Prostate gland (tissue), 2 donors: Measurements from ENCODE around the gene HAUS3. TPM values are rescaled to one million over a fixed set of nuclear protein-coding genes. Genes with fewer than 3 reads are reported as not detected.

Experiments
- DNase-seq: peaks from one replicate; pipeline ENCODE4 v3.0.0-alpha.2; 2019; ENCODE audit warnings: low spot score
- H3K27ac ChIP-seq, 2 donors: fragments of 200-600 bp; sonication (generic); 2 replicates each; pipeline ENCODE4 v1.5.1; 2017 to 2019
- H3K27me3 ChIP-seq: fragments of 200-600 bp; sonication (generic); replicated peaks from 2 replicates; pipeline ENCODE4 v1.5.1; 2019; ENCODE audit not compliant: insufficient read depth
- H3K36me3 ChIP-seq, 2 donors: fragments of 200-600 bp; sonication (generic); 1 replicate in 1 of 2; 2 replicates in 1 of 2; pipeline versions ENCODE4 v1.5.1 to v1.8.1; 2017 to 2019
- H3K4me1 ChIP-seq: fragments of 200-600 bp; sonication (generic); replicated peaks from 2 replicates; pipeline ENCODE4 v1.5.1; 2019
- H3K4me3 ChIP-seq, 2 donors: fragments of 200-600 bp; sonication (generic); 2 replicates each; pipeline ENCODE4 v1.5.1; 2017 to 2019
- H3K9me3 ChIP-seq: fragments of 200-600 bp; sonication (generic); 2 replicates; pipeline ENCODE4 v1.5.1; 2017
- POLR2A ChIP-seq: fragments of 450-650 bp; IDR thresholded peaks from one replicate; pipeline ENCODE4 v1.6.1; 2016; ENCODE audit warnings: antibody characterized with exemption, mild to moderate bottlenecking
- POLR2AphosphoS5 ChIP-seq: sonication (generic); formaldehyde crosslinking; IDR thresholded peaks from one replicate; pipeline ENCODE4 v1.6.1; 2017; ENCODE audit warnings: antibody characterized with exemption
- WGBS: methylation state at CpG from one replicate; pipeline ENCODE4 v1.1.5; 2018; 5-methylcytosine and 5-hydroxymethylcytosine counted together
- intact Hi-C: fragments of 100-400 bp; cut with DNase I; formaldehyde crosslinking; loops from one replicate; pipeline ENCODE4 v1.14.2; 2022
- total RNA-seq, 2 donors: library from RNA; depleted of rRNA; stranded (reverse); fragments of >200 nt; gene quantifications; one replicate each; pipeline ENCODE4 v1.1.0, GENCODE V29; 2016
- TF ChIP-seq, protein P1 (sequence below), 4 experiments: fragments of 200-600 bp in 2 of 4; fragments of 450-650 bp in 2 of 4; sonication (generic) in 2 of 4; IDR thresholded peaks; 1 replicate in 3 of 4; 2 replicates in 1 of 4; pipeline ENCODE4 v1.5.1; 2016 to 2019; ENCODE audit warnings: antibody characterized with exemption in 4 of 4, mild to moderate bottlenecking in 2 of 4, moderate library complexity in 2 of 4

The HAUS3 gene
- total RNA-seq, 2 donors from 2014 or later: 21.1 to 24.2 TPM

DNA sequence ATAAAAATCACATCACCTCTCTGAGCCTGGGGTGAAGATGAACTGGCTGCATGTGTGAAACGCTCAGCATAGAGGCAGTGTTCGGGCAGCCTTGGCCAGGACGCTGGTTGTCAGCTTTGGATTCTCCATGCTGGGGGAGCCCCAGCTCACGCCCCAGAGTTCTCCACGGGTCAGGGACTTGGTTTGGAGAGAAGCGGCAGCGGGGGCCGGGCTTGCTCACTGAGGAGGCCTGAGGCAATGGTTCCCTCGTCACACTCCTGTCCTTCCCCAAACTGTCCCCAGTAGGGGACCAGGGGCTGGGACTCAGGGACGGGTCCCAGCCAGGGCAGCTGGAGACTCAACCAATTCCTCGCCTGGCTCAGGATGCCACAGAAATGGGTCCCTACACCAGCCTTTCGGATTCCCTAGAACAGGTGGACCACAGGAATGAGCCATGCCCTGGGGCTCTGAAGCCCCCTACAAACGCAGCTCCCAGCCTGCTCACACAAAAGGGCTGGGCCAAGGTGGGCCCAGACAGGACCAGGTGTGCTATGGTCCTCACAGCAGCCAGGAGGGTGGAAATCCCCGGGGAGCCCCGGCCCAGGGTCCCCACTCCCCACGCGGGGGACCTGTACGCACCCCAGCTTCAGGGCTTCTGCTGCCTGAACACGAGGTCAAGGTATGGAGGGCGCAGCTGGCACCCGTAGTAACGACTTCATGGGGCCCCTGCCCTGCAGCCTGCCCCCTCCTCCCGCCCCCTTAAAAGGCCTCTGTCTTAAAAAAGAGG lies 18.6 kb upstream of the HAUS3 start:
- WGBS: 24% methylated on average over 14 of the region's 23 CpGs
- Histone ChIP-seq H3K9me3 (no peaks in the 10 kb centered on the region), H3K4me3 (peak overlapping the region; percentile 88 to 93), H3K27ac (peak overlapping the region; percentile 92 to 94), H3K4me1 (peaks cover 43% of the 10 kb centered on the region), H3K36me3 (peaks cover 0 to 4% of the 10 kb centered on the region in 2 donors), H3K27me3 (no peaks in the 10 kb centered on the region)
- TF ChIP-seq POLR2A (no peak), POLR2AphosphoS5 (no peak)
- TF ChIP-seq, protein P1, sequence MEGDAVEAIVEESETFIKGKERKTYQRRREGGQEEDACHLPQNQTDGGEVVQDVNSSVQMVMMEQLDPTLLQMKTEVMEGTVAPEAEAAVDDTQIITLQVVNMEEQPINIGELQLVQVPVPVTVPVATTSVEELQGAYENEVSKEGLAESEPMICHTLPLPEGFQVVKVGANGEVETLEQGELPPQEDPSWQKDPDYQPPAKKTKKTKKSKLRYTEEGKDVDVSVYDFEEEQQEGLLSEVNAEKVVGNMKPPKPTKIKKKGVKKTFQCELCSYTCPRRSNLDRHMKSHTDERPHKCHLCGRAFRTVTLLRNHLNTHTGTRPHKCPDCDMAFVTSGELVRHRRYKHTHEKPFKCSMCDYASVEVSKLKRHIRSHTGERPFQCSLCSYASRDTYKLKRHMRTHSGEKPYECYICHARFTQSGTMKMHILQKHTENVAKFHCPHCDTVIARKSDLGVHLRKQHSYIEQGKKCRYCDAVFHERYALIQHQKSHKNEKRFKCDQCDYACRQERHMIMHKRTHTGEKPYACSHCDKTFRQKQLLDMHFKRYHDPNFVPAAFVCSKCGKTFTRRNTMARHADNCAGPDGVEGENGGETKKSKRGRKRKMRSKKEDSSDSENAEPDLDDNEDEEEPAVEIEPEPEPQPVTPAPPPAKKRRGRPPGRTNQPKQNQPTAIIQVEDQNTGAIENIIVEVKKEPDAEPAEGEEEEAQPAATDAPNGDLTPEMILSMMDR (IDR thresholded peaks at IDR 0.05): no peak
- intact Hi-C loops: loop anchor here (10.0 kb wide), 3 partner anchors 154 to 674 kb away; partner anchors contain the start of genes CFAP99, FAM193A and ZFYVE28
- DNase-seq: no peak

DNA sequence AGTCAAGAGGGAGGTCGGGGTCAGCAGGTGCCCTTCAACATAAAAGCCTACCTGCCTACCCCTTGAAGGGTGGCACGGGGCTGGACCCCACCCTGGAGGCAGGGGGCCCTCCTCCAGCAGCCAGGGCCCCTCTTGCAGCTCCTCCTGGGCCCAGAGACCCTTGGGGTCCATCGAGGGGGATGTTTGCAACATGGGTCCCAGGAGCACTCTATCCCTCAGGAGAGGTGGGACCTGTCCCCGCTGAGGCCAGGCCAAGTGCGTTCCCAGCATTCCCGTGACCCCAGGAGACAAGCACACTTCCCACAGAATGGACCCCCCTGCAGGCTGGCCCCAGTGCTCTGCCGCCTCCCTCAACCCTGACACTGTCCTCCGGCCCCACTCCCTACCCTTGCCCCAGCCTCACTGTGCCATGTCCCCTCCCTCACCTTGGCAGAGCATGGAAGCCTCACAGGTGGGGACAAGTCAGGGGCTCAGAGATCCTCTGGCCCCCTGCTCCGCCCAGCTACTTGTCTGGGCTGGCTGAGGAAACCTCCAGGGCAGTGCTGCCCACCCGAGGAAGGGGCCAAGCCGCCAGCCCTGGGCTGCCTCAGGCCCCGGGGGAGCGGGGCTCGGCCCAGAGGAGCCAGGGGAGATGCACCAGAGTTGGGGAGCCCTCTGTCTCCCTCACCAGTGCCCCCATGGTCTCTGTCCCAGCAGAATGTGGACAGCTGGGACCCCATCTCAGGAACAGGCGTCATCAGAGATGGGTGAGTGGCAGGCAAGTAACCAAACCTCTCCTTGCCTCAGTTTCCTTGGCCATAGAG lies 17.8 kb upstream of the HAUS3 start:
- no peak for DNase-seq
- intact Hi-C loops: loop anchor here (10.0 kb wide), 3 partner anchors 155 to 675 kb away; partner anchors contain the start of genes CFAP99, FAM193A and ZFYVE28
- Histone ChIP-seq H3K36me3 (peaks cover 0 to 4% of the 10 kb centered on the region in 2 donors), H3K4me3 (peak overlapping the region; percentile 88 to 93), H3K27ac (peak overlapping the region; percentile 92 to 94), H3K9me3 (no peaks in the 10 kb centered on the region), H3K4me1 (peaks cover 47% of the 10 kb centered on the region), H3K27me3 (no peaks in the 10 kb centered on the region)
- TF ChIP-seq POLR2AphosphoS5 (no peak), POLR2A (no peak)
- TF ChIP-seq, protein P1 (IDR thresholded peaks at IDR 0.05): no peak
- WGBS: 55% methylated on average over 15 of the region's 15 CpGs

DNA sequence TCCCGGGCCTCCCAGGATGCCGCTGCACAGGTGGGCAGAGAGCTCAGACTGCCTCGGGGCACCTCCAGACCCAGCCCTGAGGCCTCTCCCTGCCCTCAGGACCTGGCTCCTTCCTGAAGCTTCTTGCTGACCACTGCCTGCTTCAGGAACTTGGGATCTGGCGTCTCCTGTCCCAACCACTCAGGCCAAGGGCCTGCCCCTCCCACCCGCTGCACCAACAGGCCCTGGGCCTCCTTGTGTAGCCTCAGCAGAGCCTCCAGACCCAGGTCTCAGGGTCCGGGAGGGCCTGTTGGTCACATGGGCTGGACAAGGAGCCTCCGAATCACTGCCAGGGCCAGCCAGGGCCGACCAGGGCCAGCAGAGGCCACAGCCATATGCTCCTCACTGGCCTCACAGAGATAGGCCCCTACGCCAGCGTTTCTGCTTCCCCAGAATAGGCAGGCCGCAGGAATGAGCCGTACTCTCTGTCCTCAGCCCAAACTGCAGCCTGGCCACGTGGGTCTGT lies 17.2 kb upstream of the HAUS3 start:
- Histone ChIP-seq H3K36me3 (peaks cover 0 to 4% of the 10 kb centered on the region in 2 donors), H3K9me3 (no peaks in the 10 kb centered on the region), H3K4me3 (peak overlapping the region in 1 of 2 donors; percentile 93), H3K27me3 (no peaks in the 10 kb centered on the region), H3K4me1 (peaks cover 47% of the 10 kb centered on the region), H3K27ac (peak overlapping the region; percentile 92 to 94)
- no peak for DNase-seq
- TF ChIP-seq, protein P1 (IDR thresholded peaks at IDR 0.05): no peak
- TF ChIP-seq POLR2A (no peak), POLR2AphosphoS5 (no peak)
- WGBS: 68% methylated on average over 4 of the region's 13 CpGs
- intact Hi-C loops: no loop called here

DNA sequence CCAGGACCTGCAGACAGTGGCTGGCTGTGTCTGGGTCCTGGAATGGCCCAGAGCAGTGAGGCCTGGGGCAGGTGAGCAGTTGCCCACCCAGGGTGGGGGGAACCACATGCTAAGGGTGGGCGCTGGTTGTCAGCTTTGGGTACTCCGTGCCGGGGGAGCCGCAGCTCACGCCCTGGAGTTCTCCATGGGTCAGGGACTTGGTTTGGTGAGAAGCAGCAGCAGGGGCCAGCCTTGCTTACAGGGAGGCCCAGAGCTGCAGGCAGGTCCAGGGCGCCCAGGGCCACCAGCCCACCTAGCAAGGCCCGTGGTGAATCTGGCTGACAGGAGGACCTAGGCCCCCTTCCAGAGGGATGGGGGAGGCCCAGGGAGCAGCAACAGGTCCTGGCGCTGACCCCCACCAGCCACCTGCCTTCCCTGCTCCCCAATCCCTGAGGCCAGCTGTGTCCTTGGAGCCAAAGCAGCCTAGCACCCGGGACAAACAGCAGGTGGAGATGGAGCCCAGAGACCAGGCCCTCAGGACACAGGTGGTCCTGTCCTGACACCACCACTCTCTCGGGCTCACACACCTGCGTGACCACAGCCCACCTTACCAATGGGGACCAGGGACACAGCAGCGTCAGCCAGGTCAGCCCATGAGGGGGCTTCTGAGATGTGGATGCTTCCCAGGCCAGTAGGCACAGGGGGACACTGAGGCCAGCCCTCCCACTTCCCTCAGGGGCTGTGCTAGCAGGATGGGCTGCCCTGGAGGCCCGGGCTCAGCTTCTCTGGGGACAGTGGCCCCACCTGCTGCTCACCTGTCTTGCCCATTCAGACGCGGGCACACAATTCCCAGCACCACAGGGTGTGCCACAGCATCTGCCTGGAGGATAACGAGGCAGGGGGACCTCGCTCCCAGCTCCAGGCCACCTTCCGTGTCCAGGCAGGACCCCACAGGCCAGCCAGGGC lies 16.4 kb upstream of the HAUS3 start:
- Histone ChIP-seq H3K27me3 (no peaks in the 10 kb centered on the region), H3K4me3 (no peak overlapping the region), H3K9me3 (no peaks in the 10 kb centered on the region), H3K4me1 (peaks cover 47% of the 10 kb centered on the region), H3K36me3 (peaks cover 0 to 4% of the 10 kb centered on the region in 2 donors), H3K27ac (peak overlapping the region; percentile 92 to 94)
- intact Hi-C loops: no loop called here
- no peak for DNase-seq
- 76% methylated on average over 18 of the region's 18 CpGs for WGBS
- TF ChIP-seq, protein P1 (IDR thresholded peaks at IDR 0.05): no peak
- TF ChIP-seq POLR2AphosphoS5 (no peak), POLR2A (no peak)
